SK-N-MC (cell line): Measurements from ENCODE around the gene SMC6.

Source experiments
- EZH2 ChIP-seq: fragments of 200-600 bp; sonication (generic); IDR thresholded peaks from one replicate; pipeline ENCODE4 v1.6.1; 2017; ENCODE audit warnings: antibody characterized with exemption
- POLR2AphosphoS5 ChIP-seq: IDR thresholded peaks from 2 replicates; pipeline ENCODE4 v1.6.1; 2012; ENCODE audit warnings: mild to moderate bottlenecking, low read depth, low read length, borderline replicate concordance

GRCh38 chr2:17736989-17737388 lies 16.6 kb downstream of the SMC6 start:
- TF ChIP-seq POLR2AphosphoS5 (no peak), EZH2 (no peak)
